SK-N-SH treated with all-trans-retinoic acid at 6 μM for 48 hours (cell line): Measurements from ENCODE around the gene ACP3.
"Not testable (repeated sequence)": the region's sequence is repeated elsewhere in the genome, so short reads cannot be mapped to it uniquely, and the experiment has no call there.

ENCODE experiments used
- ESRRG ChIP-seq: fragments of 250-450 bp; sonication (Bioruptor Pico); IDR thresholded peaks from 2 replicates; pipeline ENCODE4 v1.6.1; 2021; ENCODE audit warnings: mild to moderate bottlenecking
- GLIS3 ChIP-seq: fragments of 250-450 bp; sonication (Bioruptor Pico); IDR thresholded peaks from 2 replicates; pipeline ENCODE4 v1.5.0; 2020; ENCODE audit warnings: mild to moderate bottlenecking, moderate library complexity
- OSR1 ChIP-seq: fragments of 250-450 bp; sonication (Bioruptor Pico); IDR thresholded peaks from 2 replicates; pipeline ENCODE4 v1.8.0; 2022; ENCODE audit warnings: moderate library complexity, mild to moderate bottlenecking, inconsistent platforms
- ZFP3 ChIP-seq: fragments of 250-450 bp; sonication (Bioruptor Pico); IDR thresholded peaks from 2 replicates; pipeline ENCODE4 v1.5.0; 2020; ENCODE audit warnings: mild to moderate bottlenecking, moderate library complexity
- ZNF8 ChIP-seq: fragments of 450-650 bp; formaldehyde crosslinking; IDR thresholded peaks from 2 replicates; pipeline ENCODE4 v1.5.0; 2020; ENCODE audit warnings: mild to moderate bottlenecking, moderate library complexity
- TF ChIP-seq, protein P1 (sequence below): fragments of 250-450 bp; sonication (Bioruptor Pico); IDR thresholded peaks from 2 replicates; pipeline ENCODE4 v1.8.0; 2020; ENCODE audit warnings: mild to moderate bottlenecking, moderate library complexity, borderline replicate concordance

DNA sequence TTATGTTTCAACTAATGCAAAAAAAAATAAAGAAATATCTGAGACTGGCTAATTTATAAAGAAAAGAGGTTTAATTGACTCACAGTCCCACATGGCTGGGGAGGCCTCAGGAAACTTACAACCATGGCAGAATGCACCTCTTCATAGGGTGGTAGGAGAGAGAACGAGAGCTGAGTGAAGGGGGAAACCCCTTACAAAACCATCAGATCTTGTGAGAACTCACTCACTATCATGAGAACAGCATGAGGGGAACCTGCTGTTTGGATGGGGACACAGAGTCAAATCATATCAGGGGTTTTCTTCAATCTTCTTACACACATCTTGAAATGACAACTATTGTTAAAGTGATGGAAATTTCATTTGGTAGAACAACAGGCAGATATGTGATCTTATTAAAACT, 75.5 kb downstream of the ACP3 start:
- TF ChIP-seq, protein P1, sequence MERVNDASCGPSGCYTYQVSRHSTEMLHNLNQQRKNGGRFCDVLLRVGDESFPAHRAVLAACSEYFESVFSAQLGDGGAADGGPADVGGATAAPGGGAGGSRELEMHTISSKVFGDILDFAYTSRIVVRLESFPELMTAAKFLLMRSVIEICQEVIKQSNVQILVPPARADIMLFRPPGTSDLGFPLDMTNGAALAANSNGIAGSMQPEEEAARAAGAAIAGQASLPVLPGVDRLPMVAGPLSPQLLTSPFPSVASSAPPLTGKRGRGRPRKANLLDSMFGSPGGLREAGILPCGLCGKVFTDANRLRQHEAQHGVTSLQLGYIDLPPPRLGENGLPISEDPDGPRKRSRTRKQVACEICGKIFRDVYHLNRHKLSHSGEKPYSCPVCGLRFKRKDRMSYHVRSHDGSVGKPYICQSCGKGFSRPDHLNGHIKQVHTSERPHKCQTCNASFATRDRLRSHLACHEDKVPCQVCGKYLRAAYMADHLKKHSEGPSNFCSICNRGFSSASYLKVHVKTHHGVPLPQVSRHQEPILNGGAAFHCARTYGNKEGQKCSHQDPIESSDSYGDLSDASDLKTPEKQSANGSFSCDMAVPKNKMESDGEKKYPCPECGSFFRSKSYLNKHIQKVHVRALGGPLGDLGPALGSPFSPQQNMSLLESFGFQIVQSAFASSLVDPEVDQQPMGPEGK (CRISPR knock-in tag): not testable (repeated sequence)
- TF ChIP-seq ZFP3; OSR1; ESRRG (CRISPR knock-in tag); GLIS3 (CRISPR knock-in tag); ZNF8 (CRISPR knock-in tag): not testable (repeated sequence)
